ENCODE results near the gene C10orf95.

C10orf95 gene

GRCh38 chr10:102419269-102420180 is 31.8 kb downstream of the C10orf95 start (continued):
- TF ChIP-seq ZNF280D (tag by site-specific recombination; IDR thresholded peaks at IDR 0.05) (no peak), ZEB2 (tag by site-specific recombination; IDR thresholded peaks at IDR 0.05) (no peak), ZNF513 (tag by site-specific recombination; IDR thresholded peaks at IDR 0.05) (no peak; the same call in 1 of the 2 replicates), BCL11B (tag by site-specific recombination; IDR thresholded peaks at IDR 0.05; ENCODE audit: low read depth) (no peak), ZNF175 (tag by site-specific recombination; IDR thresholded peaks at IDR 0.05) (no peak), CTCF (tag by site-specific recombination; IDR thresholded peaks at IDR 0.05) (no peak), ZNF433 (tag by site-specific recombination; IDR thresholded peaks at IDR 0.05; ENCODE audit: low read depth) (no peak), ZNF585B (tag by site-specific recombination; IDR thresholded peaks at IDR 0.05) (no peak), ZNF600 (tag by site-specific recombination; IDR thresholded peaks at IDR 0.05) (peak; percentile 81; the same call in 1 of the 2 replicates), ZBTB26 (tag by site-specific recombination; optimal IDR thresholded peaks at IDR 0.05) (peak; percentile 99), ZNF211 (tag by site-specific recombination; IDR thresholded peaks at IDR 0.05; ENCODE audit: low read depth) (no peak), INSM2 (tag by site-specific recombination; IDR thresholded peaks at IDR 0.05) (no peak), ZBTB1 (tag by site-specific recombination; IDR thresholded peaks at IDR 0.05) (no peak), REPIN1 (tag by site-specific recombination; IDR thresholded peaks at IDR 0.05; ENCODE audit: low read depth) (no peak), ZNF530 (tag by site-specific recombination; IDR thresholded peaks at IDR 0.05; ENCODE audit: low read depth) (no peak), ZNF10 (tag by site-specific recombination; IDR thresholded peaks at IDR 0.05) (no peak), ZIC2 (tag by site-specific recombination; IDR thresholded peaks at IDR 0.05) (peak; percentile 35; the same call in 1 of the 2 replicates), ZNF157 (tag by site-specific recombination; IDR thresholded peaks at IDR 0.05) (no peak), KLF16 (tag by site-specific recombination; IDR thresholded peaks at IDR 0.05) (no peak; the same call in 1 of the 2 replicates), HOXC10 (CRISPR knock-in tag; IDR thresholded peaks at IDR 0.05) (no peak), ZNF529 (tag by site-specific recombination; IDR thresholded peaks at IDR 0.05; ENCODE audit: insufficient replicate concordance) (no peak)
- TF ChIP-seq, protein P1, sequence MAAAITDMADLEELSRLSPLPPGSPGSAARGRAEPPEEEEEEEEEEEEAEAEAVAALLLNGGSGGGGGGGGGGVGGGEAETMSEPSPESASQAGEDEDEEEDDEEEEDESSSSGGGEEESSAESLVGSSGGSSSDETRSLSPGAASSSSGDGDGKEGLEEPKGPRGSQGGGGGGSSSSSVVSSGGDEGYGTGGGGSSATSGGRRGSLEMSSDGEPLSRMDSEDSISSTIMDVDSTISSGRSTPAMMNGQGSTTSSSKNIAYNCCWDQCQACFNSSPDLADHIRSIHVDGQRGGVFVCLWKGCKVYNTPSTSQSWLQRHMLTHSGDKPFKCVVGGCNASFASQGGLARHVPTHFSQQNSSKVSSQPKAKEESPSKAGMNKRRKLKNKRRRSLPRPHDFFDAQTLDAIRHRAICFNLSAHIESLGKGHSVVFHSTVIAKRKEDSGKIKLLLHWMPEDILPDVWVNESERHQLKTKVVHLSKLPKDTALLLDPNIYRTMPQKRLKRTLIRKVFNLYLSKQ (tag by site-specific recombination; IDR thresholded peaks at IDR 0.05; ENCODE audit: borderline replicate concordance), result no peak
- TF ChIP-seq, protein P2, sequence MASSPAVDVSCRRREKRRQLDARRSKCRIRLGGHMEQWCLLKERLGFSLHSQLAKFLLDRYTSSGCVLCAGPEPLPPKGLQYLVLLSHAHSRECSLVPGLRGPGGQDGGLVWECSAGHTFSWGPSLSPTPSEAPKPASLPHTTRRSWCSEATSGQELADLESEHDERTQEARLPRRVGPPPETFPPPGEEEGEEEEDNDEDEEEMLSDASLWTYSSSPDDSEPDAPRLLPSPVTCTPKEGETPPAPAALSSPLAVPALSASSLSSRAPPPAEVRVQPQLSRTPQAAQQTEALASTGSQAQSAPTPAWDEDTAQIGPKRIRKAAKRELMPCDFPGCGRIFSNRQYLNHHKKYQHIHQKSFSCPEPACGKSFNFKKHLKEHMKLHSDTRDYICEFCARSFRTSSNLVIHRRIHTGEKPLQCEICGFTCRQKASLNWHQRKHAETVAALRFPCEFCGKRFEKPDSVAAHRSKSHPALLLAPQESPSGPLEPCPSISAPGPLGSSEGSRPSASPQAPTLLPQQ (tag by site-specific recombination; IDR thresholded peaks at IDR 0.05), result 0 out of 2 replicates have a peak, but pooled peaks have one; percentile 14
- TF ChIP-seq, protein P3, sequence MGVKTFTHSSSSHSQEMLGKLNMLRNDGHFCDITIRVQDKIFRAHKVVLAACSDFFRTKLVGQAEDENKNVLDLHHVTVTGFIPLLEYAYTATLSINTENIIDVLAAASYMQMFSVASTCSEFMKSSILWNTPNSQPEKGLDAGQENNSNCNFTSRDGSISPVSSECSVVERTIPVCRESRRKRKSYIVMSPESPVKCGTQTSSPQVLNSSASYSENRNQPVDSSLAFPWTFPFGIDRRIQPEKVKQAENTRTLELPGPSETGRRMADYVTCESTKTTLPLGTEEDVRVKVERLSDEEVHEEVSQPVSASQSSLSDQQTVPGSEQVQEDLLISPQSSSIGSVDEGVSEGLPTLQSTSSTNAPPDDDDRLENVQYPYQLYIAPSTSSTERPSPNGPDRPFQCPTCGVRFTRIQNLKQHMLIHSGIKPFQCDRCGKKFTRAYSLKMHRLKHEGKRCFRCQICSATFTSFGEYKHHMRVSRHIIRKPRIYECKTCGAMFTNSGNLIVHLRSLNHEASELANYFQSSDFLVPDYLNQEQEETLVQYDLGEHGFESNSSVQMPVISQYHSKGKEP (tag by site-specific recombination; IDR thresholded peaks at IDR 0.05), result no peak
